NCI-H2196 (cell line): ENCODE measurements around the gene ZNF106.

Experiments
- DNase-seq: peaks from one replicate; lab custom pipeline; 2025; ENCODE audit not compliant: unreplicated experiment; lab: John Stamatoyannopoulos, UW

Gene ZNF106

DNA sequence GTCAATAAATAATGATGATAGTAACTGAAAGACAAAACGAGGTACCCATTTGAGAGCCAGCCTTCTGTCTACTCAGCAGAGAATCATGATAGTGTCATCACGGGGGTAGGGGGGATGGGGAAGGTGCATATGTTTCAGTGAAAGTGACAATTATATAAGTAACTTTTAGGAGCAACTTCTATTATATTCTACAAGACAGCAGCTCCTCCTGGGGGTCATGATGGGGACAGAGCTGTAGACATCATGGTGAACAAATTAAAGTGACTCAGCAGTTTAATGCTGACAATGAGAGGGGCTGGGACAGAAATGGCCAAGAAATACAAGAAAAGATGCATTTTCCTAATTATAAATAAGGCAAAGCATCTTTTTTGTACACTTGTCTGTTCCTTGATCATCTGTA, 119.8 kb downstream of the ZNF106 start:
- DNase-seq: no peak

- DNase-seq: no peak
These were observed 122.8 kb downstream of the ZNF106 start for GRCh38 chr15:42368096-42368495.

DNA sequence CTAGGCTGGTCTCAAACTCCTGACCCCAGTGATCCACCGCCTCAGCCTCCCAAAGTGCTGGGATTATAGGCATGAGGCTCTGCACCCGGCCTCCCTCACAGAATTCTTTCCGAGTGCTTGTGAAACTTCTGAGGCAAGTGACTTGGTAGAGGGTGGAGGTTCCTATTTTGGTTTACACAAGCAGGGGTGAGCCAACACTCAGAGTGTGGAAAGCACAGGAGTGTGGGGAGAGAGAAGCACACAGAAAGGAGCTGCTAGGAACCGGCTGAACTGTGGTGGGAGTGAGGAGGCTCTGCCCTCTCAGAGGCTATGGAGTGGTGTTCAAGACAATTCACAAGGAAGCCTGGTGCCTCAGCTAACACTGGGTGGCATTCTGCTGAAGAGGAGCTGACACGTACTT, 123.9 kb downstream of the ZNF106 start:
- no peak for DNase-seq

GRCh38 chr15:42365921-42366550, 124.9 kb downstream of the ZNF106 start:
- no peak for DNase-seq

- peak; percentile 47 for DNase-seq
These were observed 126.4 kb downstream of the ZNF106 start for GRCh38 chr15:42364529-42364928.

DNA sequence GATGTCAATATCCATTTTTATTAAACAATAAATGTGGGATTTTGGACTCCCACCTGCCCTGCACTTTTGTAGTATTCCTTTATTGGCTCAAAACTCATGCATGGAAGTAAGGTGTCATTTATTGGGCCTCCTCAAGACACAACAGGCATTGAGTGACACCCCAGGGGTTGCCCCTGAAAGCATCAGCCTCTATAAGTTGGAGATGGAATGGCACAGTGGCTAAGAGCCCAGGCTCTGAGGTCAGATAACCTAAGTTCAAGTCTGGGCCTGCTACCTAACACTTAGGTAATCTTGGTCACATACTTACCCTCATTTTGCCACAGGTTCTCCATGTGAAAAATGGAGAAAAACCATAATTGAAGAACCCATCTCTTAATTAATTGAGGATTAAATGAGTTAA, 127.0 kb downstream of the ZNF106 start:
- DNase-seq: no peak

DNA sequence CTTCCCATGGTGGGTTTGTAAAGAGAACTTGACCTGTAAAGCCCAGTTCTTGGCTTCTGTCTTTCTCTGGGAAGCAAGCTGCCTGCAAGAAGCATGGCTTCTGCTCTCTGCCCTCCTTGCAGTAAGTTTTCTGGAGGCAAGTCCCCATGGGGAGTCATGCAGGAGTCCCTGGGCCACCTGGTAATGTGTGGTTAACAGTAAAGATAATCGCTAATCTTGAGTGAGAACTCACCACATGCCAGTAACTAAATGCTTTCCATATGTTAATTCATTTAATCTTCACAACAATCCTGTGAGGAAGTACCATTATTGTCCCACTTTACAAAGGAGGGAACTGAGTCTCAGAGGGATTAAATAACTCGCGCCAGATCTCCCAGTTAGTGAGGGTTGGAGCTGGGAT, 127.5 kb downstream of the ZNF106 start:
- DNase-seq: no peak
